PC-3 (cell line): Measurements from ENCODE around the gene ADM5. TPM values are rescaled to one million over a fixed set of nuclear protein-coding genes. Genes with fewer than 3 reads are reported as not detected.

Source experiments
- ATAC-seq: fragments of 200-7000 bp; cut with Tn5 transposase; 2 replicates; pipeline ENCODE4 v1.9.1; 2020; ENCODE audit warnings: mild to moderate bottlenecking, moderate library complexity
- BruUV-seq: library from RNA; stranded (reverse); fragments of 400-500 nt; replicated peaks from 2 replicates; lab custom pipeline; 2021; lab: Mats Ljungman, UMichigan
- CTCF ChIA-PET: fragments of 300-600 bp; sonication (Branson Sonifier 250); formaldehyde crosslinking; loops from one replicate; lab custom pipeline; 2022; ENCODE audit warnings: antibody characterized with exemption; lab: Charles Lee
- POLR2A ChIA-PET: fragments of 300-600 bp; sonication (Branson Sonifier 250); formaldehyde crosslinking; loops from one replicate; lab custom pipeline; 2022; ENCODE audit warnings: antibody characterized with exemption; ENCODE audit not compliant: unreplicated experiment; lab: Charles Lee
- DNase-seq: peaks from one replicate; pipeline ENCODE4 v3.0.0-alpha.2; 2015
- H2AFZ ChIP-seq: fragments of 300-600 bp; sonication (generic); 2 replicates; pipeline ENCODE4 v1.6.0; 2016; ENCODE audit warnings: antibody characterized with exemption, low read length
- H3F3A ChIP-seq: fragments of 300-600 bp; sonication (generic); one replicate; pipeline ENCODE4 v1.6.0; 2017; ENCODE audit warnings: antibody characterized with exemption, low read length, control low read depth, mild to moderate bottlenecking; ENCODE audit not compliant: unreplicated experiment
- H3K27ac ChIP-seq: fragments of 300-600 bp; sonication (generic); 2 replicates; pipeline ENCODE4 v1.5.1; 2016; ENCODE audit warnings: mild to moderate bottlenecking, low read length
- H3K27me3 ChIP-seq: fragments of 300-600 bp; sonication (generic); 2 replicates; pipeline ENCODE4 v1.6.1; 2016; ENCODE audit warnings: low read length, mixed read lengths
- H3K36me3 ChIP-seq: fragments of 300-600 bp; sonication (generic); 2 replicates; pipeline ENCODE4 v1.6.1; 2016; ENCODE audit warnings: low read depth, mixed run types, low read length, mixed read lengths
- H3K4me1 ChIP-seq: fragments of 300-600 bp; sonication (generic); 2 replicates; pipeline ENCODE4 v1.5.1; 2016; ENCODE audit warnings: low read length; ENCODE audit not compliant: insufficient read depth
- H3K4me2 ChIP-seq: fragments of 300-600 bp; sonication (generic); 2 replicates; pipeline ENCODE4 v1.6.0; 2016; ENCODE audit warnings: low read length
- H3K4me3 ChIP-seq: fragments of 300-600 bp; sonication (generic); 2 replicates; pipeline ENCODE4 v1.5.1; 2016; ENCODE audit warnings: mild to moderate bottlenecking, low read length, mixed read lengths
- H3K79me2 ChIP-seq: fragments of 300-600 bp; sonication (generic); 2 replicates; pipeline ENCODE4 v1.6.1; 2017; ENCODE audit warnings: low read length, mixed read lengths
- H3K9ac ChIP-seq: fragments of 300-600 bp; sonication (generic); 2 replicates; pipeline ENCODE4 v1.6.0; 2016; ENCODE audit warnings: mild to moderate bottlenecking, low read length
- H3K9me2 ChIP-seq: fragments of 300-600 bp; sonication (generic); replicated peaks from 2 replicates; pipeline ENCODE4 v1.6.1; 2016; ENCODE audit warnings: mixed run types, low read length, mixed read lengths
- H3K9me3 ChIP-seq: fragments of 300-600 bp; sonication (generic); 2 replicates; pipeline ENCODE4 v1.6.1; 2016; ENCODE audit warnings: low read length, mixed read lengths
- H4K20me1 ChIP-seq: fragments of 300-600 bp; sonication (generic); 2 replicates; pipeline ENCODE4 v1.6.1; 2016; ENCODE audit warnings: low read length, mixed read lengths
- CTCF ChIP-seq: fragments of 300-600 bp; sonication (generic); conservative IDR thresholded peaks from 2 replicates; pipeline ENCODE4 v1.5.1; 2017; ENCODE audit warnings: antibody characterized with exemption, low read depth, mild to moderate bottlenecking, low read length
- EZH2 ChIP-seq: fragments of 300-600 bp; sonication (generic); IDR thresholded peaks from one replicate; pipeline ENCODE4 v1.6.1; 2017; ENCODE audit warnings: antibody characterized with exemption, mild to moderate bottlenecking, low read length; ENCODE audit not compliant: unreplicated experiment
- EZH2phosphoT487 ChIP-seq: fragments of 300-600 bp; sonication (generic); IDR thresholded peaks from 2 replicates; pipeline ENCODE4 v1.6.1; 2018; ENCODE audit warnings: mild to moderate bottlenecking, antibody characterized with exemption, low read length, borderline replicate concordance
- intact Hi-C: fragments of 100-400 bp; cut with micrococcal nuclease; formaldehyde crosslinking; loops from 2 replicates; pipeline ENCODE4 v1.9.0; 2023
- total RNA-seq: library from RNA; depleted of rRNA; stranded (reverse); fragments of >200 nt; gene quantifications from 2 replicates; pipeline ENCODE4 v1.2.3, GENCODE V29; 2014

ADM5 gene
- total RNA-seq, 1 experiment from 2014 or later, result 6.3 TPM

- no peak overlapping the region for H2AFZ ChIP-seq
- ChIA-PET CTCF (interaction anchor here (0.7 kb wide), 2 partner anchors 78 to 79 kb away, joined by 3 to 11 read pairs; no protein-coding TSS in a partner anchor), POLR2A (interaction anchor here (0.6 kb wide), 2 partner anchors 37 to 49 kb away, joined by 6 to 10 read pairs; no protein-coding TSS in a partner anchor)
- peaks cover 53% of the 10 kb centered on the region for H3K79me2 ChIP-seq
- no TSS peak for BruUV-seq
- DNase-seq, result peak; percentile 32
- peaks cover 38% of the 10 kb centered on the region for H3K36me3 ChIP-seq
- no peak for TF ChIP-seq EZH2
- no peak for TF ChIP-seq EZH2phosphoT487
- TF ChIP-seq CTCF, result no peak
- intact Hi-C loops, result loop anchor here (5.0 kb wide), 3 partner anchors 128 to 198 kb away; partner anchors contain the start of genes AKT1S1, RPS11 and TBC1D17
- no peaks in the 10 kb centered on the region for H3K9me3 ChIP-seq
- peaks cover 34% of the 10 kb centered on the region for H4K20me1 ChIP-seq
- peak overlapping the region; percentile 46 for H3K4me3 ChIP-seq
- H3K4me1 ChIP-seq, result peaks cover 20% of the 10 kb centered on the region
- H3K27me3 ChIP-seq, result no peaks in the 10 kb centered on the region
- H3K9me2 ChIP-seq, result no peaks in the 10 kb centered on the region
- H3K4me2 ChIP-seq, result peak overlapping the region; percentile 99
- H3K27ac ChIP-seq, result no peak overlapping the region
- no peak overlapping the region for H3K9ac ChIP-seq
- H3F3A ChIP-seq, result no peaks in the 10 kb centered on the region
- ATAC-seq, result no peak
Observed at GRCh38 chr19:49678985-49679770, 10.2 kb upstream of the ADM5 start.

- DNase-seq (no peak), ATAC-seq (no peak)
- peak overlapping the region; percentile 99 for H3K4me2 ChIP-seq
- TF ChIP-seq EZH2 (no peak), CTCF (no peak), EZH2phosphoT487 (no peak)
- CTCF ChIA-PET, result interaction anchor here (0.7 kb wide), 1 partner anchor 78 kb away, joined by 3 read pairs; no protein-coding TSS in a partner anchor
- H3K9me3 ChIP-seq, result no peaks in the 10 kb centered on the region
- H3K36me3 ChIP-seq, result peaks cover 44% of the 10 kb centered on the region
- no peaks in the 10 kb centered on the region for H3F3A ChIP-seq
- H3K9ac ChIP-seq, result no peak overlapping the region
- no peaks in the 10 kb centered on the region for H3K9me2 ChIP-seq
- H3K4me1 ChIP-seq, result peaks cover 20% of the 10 kb centered on the region
- peaks cover 38% of the 10 kb centered on the region for H4K20me1 ChIP-seq
- no peaks in the 10 kb centered on the region for H3K27me3 ChIP-seq
- H2AFZ ChIP-seq, result no peak overlapping the region
- BruUV-seq, result no TSS peak
- POLR2A ChIA-PET, result interaction anchor here (0.6 kb wide), 2 partner anchors 38 to 48 kb away, joined by 6 to 10 read pairs; no protein-coding TSS in a partner anchor
- no peak overlapping the region for H3K4me3 ChIP-seq
- intact Hi-C loops, result loop anchor here (5.0 kb wide), 3 partner anchors 127 to 197 kb away; partner anchors contain the start of genes AKT1S1, RPS11 and TBC1D17
- no peak overlapping the region for H3K27ac ChIP-seq
- H3K79me2 ChIP-seq, result peaks cover 53% of the 10 kb centered on the region
Observed at GRCh38 chr19:49679771-49680413, 9.5 kb upstream of the ADM5 start.
